ENCODE measurements around the gene ACACA. TPM values are rescaled to one million over a fixed set of nuclear protein-coding genes. Genes with fewer than 3 reads are reported as not detected.

The ACACA gene
- total RNA-seq, 2 experiments from 2014 or later: 57.2 to 61.1 TPM

- CTCF ChIA-PET: interaction anchor here (2.7 kb wide), 1 partner anchor 13 kb away, joined by 7 read pairs; no protein-coding TSS in a partner anchor
- ATAC-seq: no peak
- Mint-ChIP-seq H3K27ac (no peak overlapping the region), H3K4me1 (no peaks in the 10 kb centered on the region), H3K27me3 (no peaks in the 10 kb centered on the region), H3K9me3 (ENCODE audit: low read depth) (no peaks in the 10 kb centered on the region), H3K36me3 (ENCODE audit: low read depth) (peaks cover 18% of the 10 kb centered on the region), H3K4me3 (no peak overlapping the region)
- no peak for DNase-seq
- intact Hi-C loops (cut with DNase I, micrococcal nuclease): no loop called here
- POLR2A ChIA-PET: no interaction called here
Observed at GRCh38 chr17:37060928-37061327, 345.7 kb downstream of the ACACA start.

GRCh38 chr17:37060094-37060493, 346.5 kb downstream of the ACACA start:
- Mint-ChIP-seq H3K36me3 (ENCODE audit: low read depth) (peaks cover 24% of the 10 kb centered on the region), H3K4me1 (no peaks in the 10 kb centered on the region), H3K4me3 (no peak overlapping the region), H3K9me3 (ENCODE audit: low read depth) (no peaks in the 10 kb centered on the region), H3K27ac (no peak overlapping the region), H3K27me3 (no peaks in the 10 kb centered on the region)
- DNase-seq (no peak), ATAC-seq (no peak)
- POLR2A ChIA-PET: no interaction called here
- CTCF ChIA-PET: interaction anchor here (2.7 kb wide), 1 partner anchor 13 kb away, joined by 7 read pairs; no protein-coding TSS in a partner anchor
- intact Hi-C loops (cut with DNase I, micrococcal nuclease): no loop called here

DNA sequence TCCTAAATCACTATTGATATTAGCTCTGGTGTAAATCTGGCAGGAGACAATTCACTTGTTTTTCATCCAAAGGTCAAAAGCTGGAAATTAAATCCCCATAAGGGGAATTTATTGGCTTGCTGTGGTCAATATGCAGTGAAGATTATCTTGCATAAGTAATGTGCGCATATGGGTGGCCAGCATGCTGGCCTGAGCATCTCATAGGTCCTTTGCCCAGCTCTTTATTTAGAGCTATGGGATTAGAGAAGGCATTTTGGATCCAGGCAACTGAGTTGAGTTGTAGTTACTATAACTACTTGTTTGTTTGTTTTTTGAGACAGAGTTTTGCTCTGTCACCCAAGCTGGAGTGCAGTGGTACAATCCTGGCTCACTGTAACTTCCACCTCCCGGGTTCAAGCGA, 347.1 kb downstream of the ACACA start:
- no peak for ATAC-seq
- no peak overlapping the region for H3K4me3 Mint-ChIP-seq
- no peaks in the 10 kb centered on the region for H3K27me3 Mint-ChIP-seq
- H3K36me3 Mint-ChIP-seq (ENCODE audit: low read depth): peaks cover 25% of the 10 kb centered on the region
- intact Hi-C loops (cut with DNase I, micrococcal nuclease): no loop called here
- ChIA-PET CTCF (interaction anchor here (1.0 to 2.0 kb wide), 2 partner anchors 12 to 241 kb away, joined by 3 to 10 read pairs; no protein-coding TSS in a partner anchor), POLR2A (no interaction called here)
- H3K27ac Mint-ChIP-seq: no peak overlapping the region
- DNase-seq: no peak
- H3K4me1 Mint-ChIP-seq: no peaks in the 10 kb centered on the region
- H3K9me3 Mint-ChIP-seq (ENCODE audit: low read depth): no peaks in the 10 kb centered on the region

DNA sequence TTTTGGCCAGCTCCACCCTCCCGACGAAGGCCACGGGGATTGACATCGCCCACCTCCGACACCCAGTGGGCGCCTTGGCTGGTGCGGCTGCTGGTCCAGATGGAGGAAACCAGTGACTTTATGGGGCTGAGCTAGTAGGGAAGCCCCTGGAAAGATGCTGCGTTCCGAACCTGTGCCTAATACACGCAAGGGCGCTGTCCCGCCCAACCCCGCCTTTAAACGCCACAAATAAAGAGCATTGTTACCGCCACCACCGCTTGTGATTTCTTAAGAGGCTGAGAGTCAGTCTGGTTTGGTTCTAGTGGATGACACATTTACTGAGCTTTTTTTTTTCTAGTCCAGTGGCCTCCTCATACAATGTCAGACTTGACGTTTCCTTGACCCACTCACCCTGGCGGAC, 350.0 kb downstream of the ACACA start:
- ChIA-PET CTCF (interaction anchor here (0.6 to 1.2 kb wide), 2 partner anchors 9 to 10 kb away, joined by 3 to 6 read pairs; no protein-coding TSS in a partner anchor), POLR2A (no interaction called here)
- Mint-ChIP-seq H3K4me1 (no peaks in the 10 kb centered on the region), H3K4me3 (no peak overlapping the region), H3K27me3 (no peaks in the 10 kb centered on the region), H3K36me3 (ENCODE audit: low read depth) (peaks cover 25% of the 10 kb centered on the region), H3K9me3 (ENCODE audit: low read depth) (no peaks in the 10 kb centered on the region), H3K27ac (no peak overlapping the region)
- DNase-seq (no peak), ATAC-seq (no peak)
- intact Hi-C loops (cut with DNase I, micrococcal nuclease): no loop called here

DNA sequence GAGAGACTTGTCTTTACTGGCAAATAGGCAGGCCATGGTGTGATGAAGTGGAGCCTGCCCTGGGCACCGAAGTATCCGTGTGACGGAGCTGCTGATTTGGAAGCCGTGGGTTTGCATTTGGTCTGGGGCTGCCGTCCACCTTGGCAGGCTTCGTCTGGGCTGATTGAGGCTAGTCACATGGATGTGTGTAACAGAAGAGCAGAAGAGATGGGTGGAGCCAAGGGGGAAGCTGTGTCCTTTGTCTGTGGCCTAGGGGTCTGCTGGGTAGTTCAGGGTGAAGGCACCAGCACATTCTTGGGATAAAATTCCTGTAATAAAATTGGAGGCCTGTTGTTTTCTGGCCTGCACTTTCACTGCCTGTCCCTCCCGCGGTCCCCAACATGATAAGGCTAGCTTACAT, 351.7 kb downstream of the ACACA start:
- POLR2A ChIA-PET: no interaction called here
- no peak overlapping the region for H3K27ac Mint-ChIP-seq
- H3K36me3 Mint-ChIP-seq (ENCODE audit: low read depth): peaks cover 27% of the 10 kb centered on the region
- CTCF ChIA-PET: no interaction called here
- no peaks in the 10 kb centered on the region for H3K27me3 Mint-ChIP-seq
- no peak overlapping the region for H3K4me3 Mint-ChIP-seq
- H3K9me3 Mint-ChIP-seq (ENCODE audit: low read depth): no peaks in the 10 kb centered on the region
- DNase-seq (no peak), ATAC-seq (no peak)
- H3K4me1 Mint-ChIP-seq: no peaks in the 10 kb centered on the region
- intact Hi-C loops (cut with DNase I, micrococcal nuclease): no loop called here

GRCh38 chr17:37052450-37052849, 354.2 kb downstream of the ACACA start:
- POLR2A ChIA-PET: no interaction called here
- CTCF ChIA-PET: no interaction called here
- peaks cover 6% of the 10 kb centered on the region for H3K4me1 Mint-ChIP-seq
- intact Hi-C loops (cut with DNase I, micrococcal nuclease): no loop called here
- no peaks in the 10 kb centered on the region for H3K9me3 Mint-ChIP-seq (ENCODE audit: low read depth)
- H3K27me3 Mint-ChIP-seq: no peaks in the 10 kb centered on the region
- H3K36me3 Mint-ChIP-seq (ENCODE audit: low read depth): peaks cover 25% of the 10 kb centered on the region
- ATAC-seq: no peak
- no peak overlapping the region for H3K4me3 Mint-ChIP-seq
- H3K27ac Mint-ChIP-seq: no peak overlapping the region
- DNase-seq: no peak

DNA sequence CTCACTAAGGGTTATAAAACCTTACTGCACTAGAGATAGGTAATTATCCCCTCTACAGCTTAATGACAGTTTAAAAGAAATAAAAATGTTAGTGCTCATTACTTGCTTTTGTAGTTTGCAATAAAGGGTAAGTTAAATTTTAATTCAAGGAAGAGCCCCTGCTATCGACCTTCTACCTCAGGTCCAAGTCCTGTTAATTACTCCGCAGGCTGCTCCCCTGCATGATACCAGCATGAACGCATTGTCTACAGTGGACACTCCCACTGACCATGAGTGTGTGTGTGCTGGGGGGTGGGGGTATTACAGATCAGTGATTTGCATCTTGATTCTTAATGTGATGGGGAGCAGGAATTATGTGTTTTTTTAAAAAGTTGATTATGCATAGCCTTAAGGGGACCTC, 354.8 kb downstream of the ACACA start:
- DNase-seq (no peak), ATAC-seq (no peak)
- ChIA-PET CTCF (interaction anchor here (0.7 kb wide), 1 partner anchor 255 kb away, joined by 3 read pairs; no protein-coding TSS in a partner anchor), POLR2A (no interaction called here)
- intact Hi-C loops (cut with DNase I, micrococcal nuclease): no loop called here
- Mint-ChIP-seq H3K27ac (no peak overlapping the region), H3K36me3 (ENCODE audit: low read depth) (peaks cover 21% of the 10 kb centered on the region), H3K4me1 (peaks cover 6% of the 10 kb centered on the region), H3K9me3 (ENCODE audit: low read depth) (no peaks in the 10 kb centered on the region), H3K4me3 (no peak overlapping the region), H3K27me3 (no peaks in the 10 kb centered on the region)

- H3K4me3 Mint-ChIP-seq: no peak overlapping the region
- H3K27ac Mint-ChIP-seq: no peak overlapping the region
Observed at GRCh38 chr17:37051381-37051780, 355.3 kb downstream of the ACACA start.

DNA sequence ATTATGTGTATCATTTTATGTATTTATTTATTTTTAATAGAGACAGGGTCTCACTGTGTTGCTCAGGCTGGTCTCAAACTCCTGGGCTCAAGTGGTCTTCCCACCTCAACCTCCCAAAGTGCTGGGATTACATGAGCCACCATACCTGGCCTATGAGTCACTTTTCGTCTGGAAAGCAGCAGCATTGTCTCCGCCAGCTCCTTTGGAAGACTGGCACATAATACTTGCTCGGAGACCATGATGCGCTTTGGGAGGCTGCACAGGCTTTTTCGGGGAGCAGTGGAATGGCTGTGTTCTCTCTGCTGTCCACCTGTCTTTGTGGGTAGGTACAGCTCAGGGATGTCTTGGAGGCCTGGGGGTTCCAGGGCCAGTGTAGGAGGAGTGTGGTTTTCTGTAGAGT, 355.7 kb downstream of the ACACA start:
- Mint-ChIP-seq H3K36me3 (ENCODE audit: low read depth) (peaks cover 12% of the 10 kb centered on the region), H3K4me3 (no peak overlapping the region), H3K27me3 (no peaks in the 10 kb centered on the region), H3K27ac (no peak overlapping the region), H3K9me3 (ENCODE audit: low read depth) (no peaks in the 10 kb centered on the region), H3K4me1 (peaks cover 6% of the 10 kb centered on the region)
- intact Hi-C loops (cut with DNase I, micrococcal nuclease): no loop called here
- CTCF ChIA-PET: no interaction called here
- DNase-seq (no peak), ATAC-seq (no peak)
- POLR2A ChIA-PET: no interaction called here

More at GRCh38 chr17:37051381-37051780, 355.3 kb downstream of the ACACA start:
- ChIA-PET CTCF (interaction anchor here (0.7 kb wide), 1 partner anchor 255 kb away, joined by 3 read pairs; no protein-coding TSS in a partner anchor), POLR2A (no interaction called here)
- intact Hi-C loops (cut with DNase I, micrococcal nuclease): no loop called here
- ATAC-seq: no peak
- Mint-ChIP-seq H3K27me3 (no peaks in the 10 kb centered on the region), H3K9me3 (ENCODE audit: low read depth) (no peaks in the 10 kb centered on the region), H3K4me1 (peaks cover 6% of the 10 kb centered on the region), H3K36me3 (ENCODE audit: low read depth) (peaks cover 16% of the 10 kb centered on the region)
- DNase-seq: no peak

GRCh38 chr17:37048811-37049210, 357.8 kb downstream of the ACACA start:
- H3K36me3 Mint-ChIP-seq (ENCODE audit: low read depth): peaks cover 5% of the 10 kb centered on the region
- H3K4me1 Mint-ChIP-seq: peaks cover 6% of the 10 kb centered on the region
- no peaks in the 10 kb centered on the region for H3K9me3 Mint-ChIP-seq (ENCODE audit: low read depth)
- ATAC-seq (no peak), DNase-seq (no peak)
- POLR2A ChIA-PET: no interaction called here
- H3K27me3 Mint-ChIP-seq: no peaks in the 10 kb centered on the region
- H3K4me3 Mint-ChIP-seq: no peak overlapping the region
- intact Hi-C loops (cut with DNase I, micrococcal nuclease): loop anchor here (5.0 to 10.0 kb wide), 3 partner anchors 102 to 342 kb away; partner anchors contain the start of gene AATF (in 1 of the 2)
- CTCF ChIA-PET: interaction anchor here (1.1 to 3.5 kb wide), 11 partner anchors 10 to 447 kb away, joined by 3 to 37 read pairs (median 7); partner anchors contain the start of gene MRM1
- no peak overlapping the region for H3K27ac Mint-ChIP-seq

- Mint-ChIP-seq H3K4me3 (no peak overlapping the region), H3K36me3 (ENCODE audit: low read depth) (peaks cover 10% of the 10 kb centered on the region), H3K9me3 (ENCODE audit: low read depth) (no peaks in the 10 kb centered on the region), H3K27me3 (no peaks in the 10 kb centered on the region), H3K27ac (no peak overlapping the region), H3K4me1 (peaks cover 12% of the 10 kb centered on the region)
- ChIA-PET CTCF (interaction anchor here (0.6 to 3.5 kb wide), 45 partner anchors 8 to 466 kb away, joined by 3 to 37 read pairs (median 4); partner anchors contain the start of gene MRM1), POLR2A (interaction anchor here (0.6 kb wide), 1 partner anchor 589 kb away, joined by 4 read pairs; no protein-coding TSS in a partner anchor)
- peak; percentile 91 for ATAC-seq
- intact Hi-C loops (cut with DNase I, micrococcal nuclease): loop anchor here (1.0 to 10.0 kb wide), 7 partner anchors 100 to 444 kb away; partner anchors contain the start of gene AATF (in 1 of the 2)
- DNase-seq: peak; percentile 92
Observed at GRCh38 chr17:37047631-37048104, 359.0 kb downstream of the ACACA start.

DNA sequence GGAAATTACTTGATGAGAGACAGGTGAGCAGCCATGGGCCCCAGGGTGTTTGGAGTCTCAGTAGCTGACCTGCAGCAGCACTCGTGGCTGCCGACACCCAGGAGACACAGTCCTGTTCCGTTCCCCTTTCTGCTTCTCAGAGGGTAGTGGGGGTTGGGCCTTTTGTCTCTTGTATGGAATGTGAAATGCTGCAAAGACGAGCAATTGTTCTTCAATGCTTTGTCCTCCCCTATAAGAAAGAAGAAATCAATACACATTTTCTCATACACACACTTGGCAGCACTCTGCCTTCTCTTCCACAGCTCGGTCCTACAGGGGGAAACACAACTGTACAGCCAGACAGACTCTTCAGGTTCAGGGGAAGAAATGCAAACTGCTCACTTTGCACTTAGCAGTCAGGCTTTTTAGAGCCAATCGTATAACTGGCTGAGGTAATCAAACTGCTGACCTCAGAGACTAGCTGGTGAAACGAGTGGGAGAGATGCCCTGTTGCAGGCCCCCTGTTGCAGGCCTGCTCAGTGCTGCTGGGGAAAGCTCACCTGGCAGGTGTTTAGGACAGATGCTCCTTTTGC, 361.2 kb downstream of the ACACA start:
- Mint-ChIP-seq H3K9me3 (ENCODE audit: low read depth) (no peaks in the 10 kb centered on the region), H3K36me3 (ENCODE audit: low read depth) (peaks cover 8% of the 10 kb centered on the region), H3K27ac (no peak overlapping the region), H3K4me1 (peaks cover 12% of the 10 kb centered on the region), H3K27me3 (no peaks in the 10 kb centered on the region), H3K4me3 (no peak overlapping the region)
- ChIA-PET POLR2A (interaction anchor here (0.7 kb wide), 1 partner anchor 27 kb away, joined by 3 read pairs; no protein-coding TSS in a partner anchor), CTCF (interaction anchor here (0.6 to 3.5 kb wide), 3 partner anchors 339 to 443 kb away, joined by 3 to 18 read pairs (median 4); partner anchors contain the start of gene MRM1)
- ATAC-seq: no peak
- intact Hi-C loops (cut with DNase I, micrococcal nuclease): loop anchor here (5.0 to 10.0 kb wide), 3 partner anchors 98 to 338 kb away; partner anchors contain the start of gene AATF (in 1 of the 2)
- no peak for DNase-seq

Measured in activated CD4-positive, alpha-beta T cell treated with anti-CD3 and anti-CD28 coated beads for 36 hours (primary cell).